DOHH2 (cell line): ENCODE data around the gene PLCE1.

ENCODE experiments used
- H3F3A ChIP-seq: fragments of 200-600 bp; sonication (generic), shearing (Covaris generic); 2 replicates; pipeline ENCODE4 v1.6.0; 2016; ENCODE audit warnings: antibody characterized with exemption, mild to moderate bottlenecking; ENCODE audit not compliant: control insufficient read depth, insufficient read depth
- H3K27ac ChIP-seq: fragments of 200-600 bp; sonication (generic); 2 replicates; pipeline ENCODE4 v1.5.1; 2014; ENCODE audit warnings: low read depth, mild to moderate bottlenecking, low read length, moderate library complexity
- H3K27me3 ChIP-seq: fragments of 200-600 bp; sonication (generic); 2 replicates; pipeline ENCODE4 v1.6.1; 2014; ENCODE audit warnings: mild to moderate bottlenecking, low read length, mixed read lengths; ENCODE audit not compliant: control insufficient read depth
- H3K36me3 ChIP-seq: fragments of 200-600 bp; sonication (generic); 2 replicates; pipeline ENCODE4 v1.6.1; 2014; ENCODE audit warnings: mild to moderate bottlenecking, low read length, moderate library complexity, mixed read lengths; ENCODE audit not compliant: control insufficient read depth
- H3K4me1 ChIP-seq: fragments of 200-600 bp; sonication (generic); 2 replicates; pipeline ENCODE4 v1.6.1; 2014; ENCODE audit warnings: mild to moderate bottlenecking, low read length, mixed read lengths; ENCODE audit not compliant: control insufficient read depth
- H3K4me2 ChIP-seq: fragments of 200-600 bp; sonication (generic); 2 replicates; pipeline ENCODE4 v1.6.0; 2014; ENCODE audit warnings: mild to moderate bottlenecking, low read length, moderate library complexity
- H3K4me3 ChIP-seq: fragments of 200-600 bp; sonication (generic); 2 replicates; pipeline ENCODE4 v1.5.1; 2014; ENCODE audit warnings: mild to moderate bottlenecking, low read length, mixed read lengths
- H3K79me2 ChIP-seq: fragments of 200-600 bp; sonication (generic); 2 replicates; pipeline ENCODE4 v1.6.1; 2014; ENCODE audit warnings: mild to moderate bottlenecking, low read length, mixed read lengths; ENCODE audit not compliant: control insufficient read depth
- H3K9me2 ChIP-seq: fragments of 200-600 bp; sonication (generic); replicated peaks from 2 replicates; pipeline ENCODE4 v1.6.1; 2014; ENCODE audit warnings: mild to moderate bottlenecking, low read length, mixed read lengths; ENCODE audit not compliant: control insufficient read depth
- H3K9me3 ChIP-seq: fragments of 200-600 bp; sonication (generic); 2 replicates; pipeline ENCODE4 v1.6.1; 2014; ENCODE audit warnings: antibody characterized with exemption, low read length, mixed read lengths; ENCODE audit not compliant: control insufficient read depth, insufficient read depth
- H4K20me1 ChIP-seq: fragments of 200-600 bp; sonication (generic); 2 replicates; pipeline ENCODE4 v1.6.0; 2014; ENCODE audit warnings: low read depth, mild to moderate bottlenecking, antibody characterized with exemption, low read length, moderate library complexity; ENCODE audit not compliant: control insufficient read depth, insufficient read depth
- CTCF ChIP-seq: fragments of 200-600 bp; sonication (generic); IDR thresholded peaks from one replicate; pipeline ENCODE4 v1.5.1; 2014; ENCODE audit warnings: antibody characterized with exemption, mild to moderate bottlenecking, low read depth, low read length; ENCODE audit not compliant: poor library complexity, severe bottlenecking
- EZH2phosphoT487 ChIP-seq: fragments of 200-600 bp; sonication (generic); IDR thresholded peaks from 2 replicates; pipeline ENCODE4 v1.6.1; 2017; ENCODE audit warnings: borderline replicate concordance, mild to moderate bottlenecking, antibody characterized with exemption, low read length, moderate library complexity, mixed read lengths

PLCE1 gene

GRCh38 chr10:94037286-94037685 is 43.6 kb downstream of the PLCE1 start:
- no peaks in the 10 kb centered on the region for H3K9me2 ChIP-seq
- H3K4me3 ChIP-seq: no peak overlapping the region
- H3K4me2 ChIP-seq: no peak overlapping the region
- TF ChIP-seq CTCF (no peak), EZH2phosphoT487 (no peak)
- no peaks in the 10 kb centered on the region for H3K36me3 ChIP-seq
- no peaks in the 10 kb centered on the region for H4K20me1 ChIP-seq
- H3K9me3 ChIP-seq: no peaks in the 10 kb centered on the region
- no peak overlapping the region for H3K27ac ChIP-seq
- H3F3A ChIP-seq: no peaks in the 10 kb centered on the region
- H3K79me2 ChIP-seq: no peaks in the 10 kb centered on the region
- H3K27me3 ChIP-seq: no peaks in the 10 kb centered on the region; the same call in 1 of the 2 replicates
- peaks cover 10% of the 10 kb centered on the region for H3K4me1 ChIP-seq

GRCh38 chr10:94038024-94038423 is 44.3 kb downstream of the PLCE1 start:
- Histone ChIP-seq H3K9me2 (no peaks in the 10 kb centered on the region), H3K79me2 (no peaks in the 10 kb centered on the region), H4K20me1 (no peaks in the 10 kb centered on the region), H3K27me3 (no peaks in the 10 kb centered on the region; the same call in 1 of the 2 replicates), H3K4me1 (peaks cover 11% of the 10 kb centered on the region), H3K4me3 (no peak overlapping the region), H3K36me3 (no peaks in the 10 kb centered on the region), H3F3A (no peaks in the 10 kb centered on the region), H3K27ac (no peak overlapping the region), H3K9me3 (no peaks in the 10 kb centered on the region), H3K4me2 (no peak overlapping the region)
- TF ChIP-seq CTCF (no peak), EZH2phosphoT487 (no peak)

- no peaks in the 10 kb centered on the region for H3F3A ChIP-seq
- no peaks in the 10 kb centered on the region for H4K20me1 ChIP-seq
- H3K9me3 ChIP-seq: no peaks in the 10 kb centered on the region
- no peaks in the 10 kb centered on the region for H3K9me2 ChIP-seq
- no peaks in the 10 kb centered on the region for H3K36me3 ChIP-seq
- H3K27me3 ChIP-seq: no peaks in the 10 kb centered on the region
- no peak overlapping the region for H3K27ac ChIP-seq
- H3K79me2 ChIP-seq: no peaks in the 10 kb centered on the region
- no peak overlapping the region for H3K4me3 ChIP-seq
- H3K4me2 ChIP-seq: no peak overlapping the region
- peaks cover 11% of the 10 kb centered on the region for H3K4me1 ChIP-seq
- TF ChIP-seq EZH2phosphoT487 (no peak), CTCF (no peak)
Measured at GRCh38 chr10:94041206-94041605, 47.5 kb downstream of the PLCE1 start.
